ENCODE measurements around the gene GABRG3. TPM values are rescaled to one million over a fixed set of nuclear protein-coding genes. Genes with fewer than 3 reads are reported as not detected.

The GABRG3 gene
- total and polyA plus RNA-seq, 7 donors = not detected

DNA sequence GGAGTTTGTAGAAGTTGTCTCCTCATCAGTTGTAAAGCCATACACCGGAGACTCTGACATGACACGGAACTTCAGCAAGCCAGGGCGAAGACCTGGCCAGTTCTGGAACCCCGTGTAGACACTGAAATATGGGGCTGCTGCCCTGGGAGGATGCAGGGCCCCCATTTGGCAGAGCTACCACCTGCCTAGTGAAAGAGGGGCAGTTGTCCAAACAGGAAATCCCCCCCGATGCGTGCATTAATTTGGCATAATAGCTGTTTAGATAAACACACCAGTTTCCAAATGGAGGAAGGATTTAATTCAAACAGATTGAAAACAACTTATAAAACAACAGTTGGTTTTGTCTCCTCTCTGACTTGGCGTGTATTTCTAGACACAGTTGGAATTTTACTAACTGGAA lies 357.2 kb downstream of the GABRG3 start:
- Histone ChIP-seq H3K27ac (no peak overlapping the region), H3K4me1 (no peaks in the 10 kb centered on the region), H3K9me3 (peaks cover 7% of the 10 kb centered on the region), H3K36me3 (ENCODE audit: insufficient read depth in 1 of 2, low read depth in 1 of 2) (no peaks in the 10 kb centered on the region), H3K27me3 (ENCODE audit: insufficient read depth in 3 of 3, low read length in 2 of 3) (peaks cover 0 to 3% (median 0%) of the 10 kb centered on the region in 3 donors), H3K4me3 (no peak overlapping the region)
- WGBS, 3 donors = 20 to 26% (median 25%) methylated on average over 7 of the region's 7 CpGs
- DNase-seq (no peak), ATAC-seq (no peak)
- TF ChIP-seq, protein P1, sequence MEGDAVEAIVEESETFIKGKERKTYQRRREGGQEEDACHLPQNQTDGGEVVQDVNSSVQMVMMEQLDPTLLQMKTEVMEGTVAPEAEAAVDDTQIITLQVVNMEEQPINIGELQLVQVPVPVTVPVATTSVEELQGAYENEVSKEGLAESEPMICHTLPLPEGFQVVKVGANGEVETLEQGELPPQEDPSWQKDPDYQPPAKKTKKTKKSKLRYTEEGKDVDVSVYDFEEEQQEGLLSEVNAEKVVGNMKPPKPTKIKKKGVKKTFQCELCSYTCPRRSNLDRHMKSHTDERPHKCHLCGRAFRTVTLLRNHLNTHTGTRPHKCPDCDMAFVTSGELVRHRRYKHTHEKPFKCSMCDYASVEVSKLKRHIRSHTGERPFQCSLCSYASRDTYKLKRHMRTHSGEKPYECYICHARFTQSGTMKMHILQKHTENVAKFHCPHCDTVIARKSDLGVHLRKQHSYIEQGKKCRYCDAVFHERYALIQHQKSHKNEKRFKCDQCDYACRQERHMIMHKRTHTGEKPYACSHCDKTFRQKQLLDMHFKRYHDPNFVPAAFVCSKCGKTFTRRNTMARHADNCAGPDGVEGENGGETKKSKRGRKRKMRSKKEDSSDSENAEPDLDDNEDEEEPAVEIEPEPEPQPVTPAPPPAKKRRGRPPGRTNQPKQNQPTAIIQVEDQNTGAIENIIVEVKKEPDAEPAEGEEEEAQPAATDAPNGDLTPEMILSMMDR (IDR thresholded peaks at IDR 0.05) = no peak
- intact Hi-C loops (cut with DNase I) = no loop called here

DNA sequence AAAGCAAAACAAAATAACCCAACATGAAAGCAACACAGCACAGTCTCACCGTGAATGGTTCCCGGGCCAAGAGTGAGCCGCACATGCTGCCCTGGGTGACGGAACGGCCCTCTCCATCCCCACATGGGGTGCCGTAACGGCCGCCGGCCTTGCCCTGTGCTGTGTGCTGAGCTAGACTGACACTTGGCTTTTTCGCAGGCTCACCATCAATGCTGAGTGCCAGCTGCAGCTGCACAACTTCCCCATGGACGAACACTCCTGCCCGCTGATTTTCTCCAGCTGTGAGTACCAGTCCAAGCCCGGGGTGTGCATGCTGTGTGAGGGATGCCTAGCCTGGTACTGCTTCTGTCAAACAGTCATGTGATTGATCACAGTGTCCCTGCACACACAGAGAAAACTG lies 357.6 kb downstream of the GABRG3 start:
- ATAC-seq = no peak
- WGBS, 3 donors = 21 to 36% (median 24%) methylated on average over 13 of the region's 13 CpGs
- no peak for DNase-seq

DNA sequence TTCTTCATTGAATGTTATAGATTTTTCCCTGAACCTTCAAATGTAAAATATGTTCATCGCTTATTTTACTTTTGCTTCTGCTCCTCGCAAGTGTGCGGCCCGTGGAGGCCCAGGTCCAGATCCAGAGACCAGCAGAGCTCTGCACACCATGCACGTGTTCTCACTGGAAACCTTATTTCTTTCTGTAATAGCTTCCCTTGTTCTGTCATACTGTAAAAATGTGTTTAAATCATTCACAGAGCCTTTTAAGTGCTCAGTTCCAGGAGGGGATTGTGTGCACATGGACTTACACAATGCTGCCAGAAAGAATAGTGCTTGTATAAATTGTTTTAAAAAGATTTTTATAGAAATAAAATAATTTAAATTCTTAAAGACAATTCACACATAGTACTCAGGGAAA lies 359.3 kb downstream of the GABRG3 start:
- TF ChIP-seq, protein P1 (IDR thresholded peaks at IDR 0.05) = no peak
- intact Hi-C loops (cut with DNase I) = no loop called here
- ATAC-seq (no peak), DNase-seq (no peak)
- Histone ChIP-seq H3K27me3 (ENCODE audit: insufficient read depth in 3 of 3, low read length in 2 of 3) (peaks cover 0 to 3% (median 0%) of the 10 kb centered on the region in 3 donors), H3K27ac (no peak overlapping the region), H3K4me3 (no peak overlapping the region), H3K36me3 (ENCODE audit: insufficient read depth in 1 of 2, low read depth in 1 of 2) (no peaks in the 10 kb centered on the region), H3K9me3 (no peaks in the 10 kb centered on the region), H3K4me1 (no peaks in the 10 kb centered on the region)
- WGBS, 3 donors = 84 to 87% (median 84%) methylated on average over 5 of the region's 5 CpGs

More for the DNA sequence above, 357.6 kb downstream of the GABRG3 start:
- peaks cover 5% of the 10 kb centered on the region for H3K9me3 ChIP-seq
- no peaks in the 10 kb centered on the region for H3K36me3 ChIP-seq (ENCODE audit: insufficient read depth in 1 of 2, low read depth in 1 of 2)
- peaks cover 0 to 3% (median 0%) of the 10 kb centered on the region in 3 donors for H3K27me3 ChIP-seq (ENCODE audit: insufficient read depth in 3 of 3, low read length in 2 of 3)
- intact Hi-C loops (cut with DNase I) = no loop called here
- no peak overlapping the region for H3K27ac ChIP-seq
- H3K4me3 ChIP-seq = no peak overlapping the region
- TF ChIP-seq, protein P1 (IDR thresholded peaks at IDR 0.05) = no peak
- no peaks in the 10 kb centered on the region for H3K4me1 ChIP-seq

DNA sequence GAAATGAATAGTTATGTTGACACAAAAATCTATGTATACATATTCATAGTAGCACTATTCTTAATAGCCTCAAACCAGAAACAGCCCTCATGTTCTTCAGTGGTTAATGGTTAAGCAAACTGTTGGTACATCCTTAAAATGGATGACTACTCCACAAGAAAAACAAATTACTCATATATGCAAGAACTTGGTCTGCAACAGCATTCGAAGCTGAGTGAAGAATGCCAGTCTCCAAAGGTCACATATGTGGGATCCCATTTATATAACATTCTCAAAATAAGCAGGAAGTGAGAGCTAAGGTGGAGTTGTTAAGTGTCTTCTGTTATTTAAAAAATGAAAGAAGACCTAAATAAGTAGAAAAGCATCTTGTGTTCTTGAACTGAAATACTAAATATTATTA lies 365.7 kb downstream of the GABRG3 start:
- intact Hi-C loops (cut with DNase I) = no loop called here
- no peak for ATAC-seq
- no peak overlapping the region for H3K27ac ChIP-seq
- H3K9me3 ChIP-seq = no peaks in the 10 kb centered on the region
- H3K36me3 ChIP-seq (ENCODE audit: insufficient read depth in 1 of 2, low read depth in 1 of 2) = no peaks in the 10 kb centered on the region
- no peaks in the 10 kb centered on the region for H3K4me1 ChIP-seq
- DNase-seq = no peak
- H3K27me3 ChIP-seq (ENCODE audit: insufficient read depth in 3 of 3, low read length in 2 of 3) = no peaks in the 10 kb centered on the region
- TF ChIP-seq, protein P1 (IDR thresholded peaks at IDR 0.05) = no peak
- 70 to 81% (median 78%) methylated on average over 1 of the region's 1 CpG for WGBS, 3 donors
- H3K4me3 ChIP-seq = no peak overlapping the region

DNA sequence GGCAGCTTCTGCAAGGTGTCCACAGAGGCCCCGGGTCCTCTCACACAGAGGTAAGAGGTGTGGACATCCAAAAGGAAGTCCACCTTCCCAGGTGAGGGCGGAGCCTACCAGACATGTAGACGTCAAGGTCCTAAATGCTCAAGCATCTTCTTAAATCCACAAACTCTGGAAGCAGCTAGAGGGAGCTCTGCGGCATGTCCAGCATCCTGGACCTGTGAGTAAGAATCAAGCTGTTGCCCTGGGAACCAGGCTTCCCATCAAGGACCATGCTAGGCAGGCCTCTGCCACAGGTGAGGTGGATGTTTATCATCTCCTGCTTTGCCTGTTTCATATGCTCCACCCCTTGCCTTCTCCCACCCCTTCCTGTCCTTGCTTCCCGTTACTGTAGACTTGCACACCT lies 368.2 kb downstream of the GABRG3 start:
- intact Hi-C loops (cut with DNase I) = no loop called here
- H3K4me3 ChIP-seq = no peak overlapping the region
- H3K4me1 ChIP-seq = no peaks in the 10 kb centered on the region
- WGBS, 3 donors = 78 to 86% (median 82%) methylated on average over 5 of the region's 5 CpGs
- no peaks in the 10 kb centered on the region for H3K9me3 ChIP-seq
- TF ChIP-seq, protein P1 (IDR thresholded peaks at IDR 0.05) = no peak
- H3K36me3 ChIP-seq (ENCODE audit: insufficient read depth in 1 of 2, low read depth in 1 of 2) = no peaks in the 10 kb centered on the region
- ATAC-seq = no peak
- no peak for DNase-seq
- no peaks in the 10 kb centered on the region for H3K27me3 ChIP-seq (ENCODE audit: insufficient read depth in 3 of 3, low read length in 2 of 3)
- H3K27ac ChIP-seq = no peak overlapping the region

Data from psoas muscle (tissue), 8 donors.